GM23248 (cell line): ENCODE measurements around the gene ARHGEF28. TPM values are rescaled to one million over a fixed set of nuclear protein-coding genes. Genes with fewer than 3 reads are reported as not detected.

Source experiments
- DNase-seq: peaks from one replicate; pipeline ENCODE4 v3.0.0-alpha.2; 2015
- H2AFZ ChIP-seq: fragments of 200-600 bp; sonication (generic); 2 replicates; pipeline ENCODE4 v1.6.1; 2016; ENCODE audit warnings: antibody characterized with exemption
- H3F3A ChIP-seq: fragments of 200-600 bp; sonication (generic); 2 replicates; pipeline ENCODE4 v1.6.1; 2016; ENCODE audit warnings: mild to moderate bottlenecking, antibody characterized with exemption, mixed run types; ENCODE audit not compliant: insufficient read depth
- H3K27ac ChIP-seq: fragments of 200-600 bp; sonication (generic); 2 replicates; pipeline ENCODE4 v1.5.1; 2016; ENCODE audit warnings: mild to moderate bottlenecking
- H3K27me3 ChIP-seq: fragments of 200-600 bp; sonication (generic); replicated peaks from 2 replicates; pipeline ENCODE4 v1.6.1; 2016; ENCODE audit warnings: mild to moderate bottlenecking; ENCODE audit not compliant: insufficient read depth
- H3K36me3 ChIP-seq: fragments of 200-600 bp; sonication (generic); 2 replicates; pipeline ENCODE4 v1.6.1; 2016; ENCODE audit warnings: low read depth, mild to moderate bottlenecking
- H3K4me1 ChIP-seq: fragments of 200-600 bp; sonication (generic); 2 replicates; pipeline ENCODE4 v1.6.1; 2016; ENCODE audit warnings: mild to moderate bottlenecking; ENCODE audit not compliant: insufficient read depth
- H3K4me2 ChIP-seq: fragments of 200-600 bp; sonication (generic); one replicate; pipeline ENCODE4 v1.6.1; 2016; ENCODE audit warnings: mild to moderate bottlenecking; ENCODE audit not compliant: unreplicated experiment
- H3K4me3 ChIP-seq: fragments of 200-600 bp; sonication (generic); 2 replicates; pipeline ENCODE4 v1.5.1; 2016; ENCODE audit warnings: mild to moderate bottlenecking
- H3K79me2 ChIP-seq: fragments of 200-600 bp; sonication (generic); 2 replicates; pipeline ENCODE4 v1.6.1; 2016; ENCODE audit warnings: mild to moderate bottlenecking; ENCODE audit not compliant: insufficient read depth
- H3K9ac ChIP-seq: fragments of 200-600 bp; sonication (generic); 2 replicates; pipeline ENCODE4 v1.6.1; 2016; ENCODE audit warnings: mild to moderate bottlenecking
- H3K9me2 ChIP-seq: fragments of 200-600 bp; sonication (generic); 2 replicates; pipeline ENCODE4 v1.6.1; 2016; ENCODE audit warnings: mixed run types, mild to moderate bottlenecking, moderate library complexity; ENCODE audit not compliant: insufficient read depth
- H3K9me3 ChIP-seq: fragments of 200-600 bp; sonication (generic); one replicate; pipeline ENCODE4 v1.6.1; 2017; ENCODE audit warnings: low read depth
- H4K20me1 ChIP-seq: fragments of 200-600 bp; sonication (generic); 2 replicates; pipeline ENCODE4 v1.6.0; 2016; ENCODE audit not compliant: insufficient read depth
- EZH2 ChIP-seq: fragments of 200-600 bp; sonication (generic); IDR thresholded peaks from 2 replicates; pipeline ENCODE4 v1.6.1; 2018; ENCODE audit warnings: antibody characterized with exemption, mild to moderate bottlenecking; ENCODE audit not compliant: insufficient read depth, poor library complexity, severe bottlenecking
- EZH2phosphoT487 ChIP-seq: fragments of 200-600 bp; sonication (generic); IDR thresholded peaks from 2 replicates; pipeline ENCODE4 v1.6.1; 2018; ENCODE audit warnings: antibody characterized with exemption, moderate library complexity, mild to moderate bottlenecking, low read depth; ENCODE audit not compliant: insufficient read depth
- WGBS, 2 experiments: methylation state at CpG; one replicate each; pipeline ENCODE4 v1.1.6; 2015 to 2017; ENCODE audit warnings: low lambda C conversion rate in 2 of 2, low coverage in 1 of 2; ENCODE audit errors: missing lambda C conversion rate in 2 of 2; 5-methylcytosine and 5-hydroxymethylcytosine counted together
- in situ Hi-C: fragments of 300-500 bp; cut with MboI; formaldehyde crosslinking; loops from 2 replicates; pipeline ENCODE4 v1.15.0; 2020
- polyA plus RNA-seq: library from polyadenylated mRNA; unstranded; fragments of >200 nt; fragmentation: Nextera tagmentation; extraction: Ambion mirVana; gene quantifications from 2 replicates; pipeline ENCODE4 v1.2.1, GENCODE V29; 2016
- total RNA-seq: library from RNA; depleted of rRNA; stranded (reverse); fragments of >200 nt; shearing (Covaris generic); gene quantifications from 2 replicates; pipeline ENCODE4 v1.2.3, GENCODE V29; 2014

The ARHGEF28 gene
- total and polyA plus RNA-seq, 2 experiments from 2014 or later, result 5.0 to 9.6 TPM

DNA sequence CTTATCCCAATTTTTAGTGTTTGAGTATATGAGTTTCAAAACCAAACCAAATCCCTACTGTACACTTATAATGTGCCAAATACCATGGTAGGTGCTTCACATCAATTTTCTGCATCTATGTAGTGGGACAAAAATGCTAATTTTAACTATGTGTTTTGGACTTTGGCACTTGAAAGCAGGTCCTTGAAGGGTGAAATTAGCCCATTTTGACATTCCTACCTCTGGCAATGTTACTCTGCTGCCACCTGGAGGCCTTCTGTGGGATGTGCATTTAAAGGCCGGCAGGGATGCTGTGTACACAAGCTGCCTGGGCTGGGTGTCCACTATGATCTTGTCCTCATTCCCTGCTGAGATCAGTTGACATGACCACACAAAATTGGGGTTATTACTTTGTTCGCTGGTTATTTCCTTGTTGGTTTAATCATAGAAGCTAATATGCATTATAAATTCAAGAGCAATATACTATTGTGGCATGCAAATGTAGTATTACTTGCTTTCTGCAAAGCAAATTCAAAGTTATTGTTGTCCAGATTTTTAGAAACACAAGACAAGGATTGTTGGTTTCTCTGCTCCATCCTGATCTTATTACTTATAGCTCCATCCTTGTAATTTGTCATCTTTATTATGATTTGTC lies 166.8 kb downstream of the ARHGEF28 start:
- Histone ChIP-seq H3K4me1 (peaks cover 22% of the 10 kb centered on the region), H3K79me2 (no peaks in the 10 kb centered on the region), H3K9me3 (no peaks in the 10 kb centered on the region), H3K9me2 (no peaks in the 10 kb centered on the region; the same call in 1 of the 2 replicates), H3K36me3 (no peaks in the 10 kb centered on the region), H3K27me3 (no peaks in the 10 kb centered on the region), H2AFZ (no peak overlapping the region), H3K27ac (no peak overlapping the region), H3K4me2 (no peak overlapping the region), H3K4me3 (no peak overlapping the region), H3F3A (peaks cover 29% of the 10 kb centered on the region), H3K9ac (no peak overlapping the region), H4K20me1 (no peaks in the 10 kb centered on the region)
- peak; percentile 77 for DNase-seq
- in situ Hi-C loops, result loop anchor here (5.0 kb wide), 1 partner anchor 201 kb away; no protein-coding TSS in a partner anchor
- WGBS, 2 experiments, result 2 to 5% methylated on average over 2 of the region's 2 CpGs
- TF ChIP-seq EZH2, result no peak
- no peak for TF ChIP-seq EZH2phosphoT487

DNA sequence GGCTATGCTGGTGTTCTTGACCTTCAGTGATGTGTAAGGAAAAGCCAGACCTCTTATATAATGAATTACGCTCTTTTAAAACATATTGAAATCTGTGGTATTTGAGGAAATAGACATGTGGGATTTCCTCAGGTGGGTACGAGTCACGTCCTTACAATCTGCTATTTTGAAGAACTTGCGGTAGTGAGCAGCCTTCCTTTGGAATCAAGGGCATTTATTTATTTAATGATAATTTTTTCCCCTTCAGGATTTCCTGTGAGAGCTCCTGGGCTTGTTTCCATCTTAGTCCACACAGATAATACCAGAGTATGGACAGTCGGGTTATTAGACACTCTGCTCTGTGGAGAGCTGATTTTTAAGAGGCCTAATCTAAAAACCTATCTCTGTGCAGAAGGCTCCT lies 167.9 kb downstream of the ARHGEF28 start:
- no peaks in the 10 kb centered on the region for H3K36me3 ChIP-seq
- H2AFZ ChIP-seq, result no peak overlapping the region
- TF ChIP-seq EZH2 (no peak), EZH2phosphoT487 (no peak)
- no peaks in the 10 kb centered on the region for H4K20me1 ChIP-seq
- in situ Hi-C loops, result loop anchor here (5.0 kb wide), 1 partner anchor 202 kb away; no protein-coding TSS in a partner anchor
- H3F3A ChIP-seq, result peaks cover 32% of the 10 kb centered on the region
- WGBS, 2 experiments, result 94 to 98% methylated on average over 5 of the region's 5 CpGs
- no peak overlapping the region for H3K4me2 ChIP-seq
- H3K27me3 ChIP-seq, result no peaks in the 10 kb centered on the region
- H3K4me3 ChIP-seq, result no peak overlapping the region
- no peak overlapping the region for H3K27ac ChIP-seq
- H3K4me1 ChIP-seq, result peaks cover 22% of the 10 kb centered on the region
- no peaks in the 10 kb centered on the region for H3K79me2 ChIP-seq
- no peak overlapping the region for H3K9ac ChIP-seq
- no peak for DNase-seq
- no peaks in the 10 kb centered on the region for H3K9me3 ChIP-seq
- no peaks in the 10 kb centered on the region; the same call in 1 of the 2 replicates for H3K9me2 ChIP-seq

DNA sequence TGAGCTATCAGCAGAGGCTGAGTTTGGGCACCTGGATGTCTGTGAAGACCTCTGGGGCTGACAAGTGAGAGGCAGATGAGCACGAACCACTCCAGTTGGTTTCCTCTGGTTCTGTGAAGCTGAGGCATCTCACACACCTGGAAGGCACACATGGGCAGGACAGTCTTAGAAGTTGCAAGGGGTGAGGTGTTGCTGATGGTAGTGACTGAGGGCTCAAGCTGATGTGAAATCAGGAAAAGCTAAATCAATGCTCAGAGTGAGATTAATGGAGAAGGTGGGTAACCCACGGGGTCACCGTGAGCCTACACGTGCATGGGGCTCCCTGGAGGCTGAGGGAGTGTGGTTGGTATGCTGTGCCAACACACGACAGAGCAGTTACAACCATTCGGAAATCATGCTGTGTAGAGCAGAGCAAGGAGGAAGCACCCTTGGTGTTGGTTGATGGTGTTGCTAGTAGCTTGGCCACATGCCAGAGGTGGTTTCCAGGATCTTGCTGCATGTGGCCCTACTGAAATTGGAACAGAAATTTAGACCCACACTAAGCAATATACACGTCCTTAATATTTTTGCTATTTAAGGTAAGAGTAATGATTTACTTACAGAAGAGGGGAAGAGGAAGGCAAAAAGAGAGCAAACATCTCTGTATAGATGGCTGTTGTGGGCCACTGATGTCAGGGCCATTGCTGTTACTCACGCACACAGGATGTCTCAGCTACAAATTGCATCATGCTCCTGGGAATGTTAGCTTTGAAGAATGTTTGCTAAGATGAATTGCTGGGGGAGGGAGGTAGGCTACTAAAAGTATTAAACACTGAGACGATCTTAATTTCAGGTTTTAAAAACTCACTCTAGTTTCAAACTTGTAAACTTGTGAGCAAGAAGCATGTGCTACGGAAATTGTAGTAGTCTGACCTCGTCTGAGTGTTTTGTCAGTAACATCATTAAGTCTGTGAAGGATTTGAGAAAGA lies 170.5 kb downstream of the ARHGEF28 start:
- H3K4me1 ChIP-seq, result peaks cover 22% of the 10 kb centered on the region
- H3K79me2 ChIP-seq, result no peaks in the 10 kb centered on the region
- H2AFZ ChIP-seq, result peak overlapping the region; percentile 40
- in situ Hi-C loops, result no loop called here
- WGBS, 2 experiments, result 26% methylated on average over 11 of the region's 11 CpGs
- peak overlapping the region; percentile 12 for H3K4me3 ChIP-seq
- peak; percentile 96 for DNase-seq
- no peaks in the 10 kb centered on the region for H3K36me3 ChIP-seq
- no peaks in the 10 kb centered on the region; the same call in 1 of the 2 replicates for H3K9me2 ChIP-seq
- peaks cover 32% of the 10 kb centered on the region for H3F3A ChIP-seq
- peak overlapping the region; percentile 66 for H3K4me2 ChIP-seq
- TF ChIP-seq EZH2phosphoT487, result no peak
- no peak for TF ChIP-seq EZH2
- no peaks in the 10 kb centered on the region for H3K27me3 ChIP-seq
- H4K20me1 ChIP-seq, result no peaks in the 10 kb centered on the region
- no peaks in the 10 kb centered on the region for H3K9me3 ChIP-seq
- H3K27ac ChIP-seq, result peak overlapping the region; percentile 89
- peak overlapping the region; percentile 67 for H3K9ac ChIP-seq

DNA sequence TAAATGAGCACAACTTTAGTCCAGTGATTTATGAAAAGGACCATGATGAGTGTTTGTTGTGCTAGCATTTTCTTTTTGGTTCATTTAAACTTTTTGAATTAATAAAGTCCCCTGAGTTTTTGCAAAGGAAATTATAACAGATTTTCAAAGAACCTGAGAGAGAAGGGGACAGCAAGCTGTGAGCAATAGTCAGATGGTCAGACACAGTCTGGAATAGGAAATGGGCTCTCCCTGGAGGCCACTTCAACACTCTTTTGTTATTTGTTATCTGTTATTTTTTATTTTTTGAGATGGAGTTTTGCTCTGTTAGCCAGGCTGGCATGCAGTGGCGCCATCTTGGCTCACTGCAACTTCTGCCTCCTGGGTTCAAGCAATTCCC lies 171.1 kb downstream of the ARHGEF28 start:
- peak overlapping the region; percentile 89 for H3K27ac ChIP-seq
- no peaks in the 10 kb centered on the region; the same call in 1 of the 2 replicates for H3K9me2 ChIP-seq
- no peaks in the 10 kb centered on the region for H4K20me1 ChIP-seq
- peak overlapping the region; percentile 67 for H3K9ac ChIP-seq
- peak; percentile 67 for DNase-seq
- no peaks in the 10 kb centered on the region for H3K9me3 ChIP-seq
- H2AFZ ChIP-seq, result peak overlapping the region; percentile 40
- 95 to 100% methylated on average over 1 of the region's 1 CpG for WGBS, 2 experiments
- H3K4me3 ChIP-seq, result peak overlapping the region; percentile 12
- no peaks in the 10 kb centered on the region for H3K27me3 ChIP-seq
- H3K79me2 ChIP-seq, result no peaks in the 10 kb centered on the region
- H3K4me1 ChIP-seq, result peaks cover 22% of the 10 kb centered on the region
- H3K4me2 ChIP-seq, result peak overlapping the region; percentile 66
- peaks cover 32% of the 10 kb centered on the region for H3F3A ChIP-seq
- TF ChIP-seq EZH2phosphoT487 (no peak), EZH2 (no peak)
- in situ Hi-C loops, result no loop called here
- H3K36me3 ChIP-seq, result no peaks in the 10 kb centered on the region
